ENCODE results near the gene VWC2L. TPM values are rescaled to one million over a fixed set of nuclear protein-coding genes. Genes with fewer than 3 reads are reported as not detected.
A peak's percentile ranks its signal among the peaks of the same experiment; 100 is the strongest.

Gene VWC2L
- total and polyA plus RNA-seq, 2 experiments from 2014 or later, result not detected

GRCh38 chr2:214604861-214605260 is 194.0 kb downstream of the VWC2L start:
- no peak for TF ChIP-seq NANOG (IDR thresholded peaks at IDR 0.05; ENCODE audit: borderline replicate concordance)
- TF ChIP-seq STAT1 (IDR thresholded peaks at IDR 0.05; ENCODE audit: unreplicated experiment), result no peak
- TF ChIP-seq CTCF (conservative IDR thresholded peaks at IDR 0.05; ENCODE audit: low read depth in 2 of 2), result no peak
- TF ChIP-seq JUNB (IDR thresholded peaks at IDR 0.05; ENCODE audit: unreplicated experiment), result no peak
- no peak for TF ChIP-seq REST (IDR thresholded peaks at IDR 0.05; ENCODE audit: unreplicated experiment)
- TF ChIP-seq ZNF114 (CRISPR knock-in tag; IDR thresholded peaks at IDR 0.05), result no peak
- TF ChIP-seq ZNF462 (CRISPR knock-in tag; IDR thresholded peaks at IDR 0.05), result no peak
- no peak for TF ChIP-seq ETS1 (IDR thresholded peaks at IDR 0.05)
- no peaks in the 10 kb centered on the region for H3K27me3 ChIP-seq (ENCODE audit: insufficient read depth)
- no peaks in the 10 kb centered on the region for H4K20me1 ChIP-seq (replicated peaks; ENCODE audit: insufficient read depth)
- H3K36me3 ChIP-seq (ENCODE audit: insufficient read depth), result no peaks in the 10 kb centered on the region
- H3K79me2 ChIP-seq (replicated peaks; ENCODE audit: insufficient read depth), result no peaks in the 10 kb centered on the region
- Mint-ChIP-seq H3K27ac (no peak overlapping the region), H3K4me1 (peaks cover 2% of the 10 kb centered on the region; the same call in 1 of the 3 replicates), H3K9me3 (no peaks in the 10 kb centered on the region), H3K27me3 (ENCODE audit: insufficient read depth, low read depth, poor library complexity) (no peaks in the 10 kb centered on the region), H3K36me3 (ENCODE audit: low read depth) (no peaks in the 10 kb centered on the region), H3K4me3 (no peak overlapping the region)
- H3K4me2 ChIP-seq, result no peak overlapping the region
- peak; percentile 74 for DNase-seq (ENCODE audit: low spot score)
- no peaks in the 10 kb centered on the region for H3K9me2 ChIP-seq (ENCODE audit: insufficient read depth)
- no peak overlapping the region for H2AFZ ChIP-seq
- no peak overlapping the region for H3K27ac ChIP-seq (ENCODE audit: low read depth)
- ATAC-seq, result peak; percentile 45; the same call in 2 of the 3 replicates
- no peak overlapping the region for H3K4me3 ChIP-seq
- no peaks in the 10 kb centered on the region for H3K4me1 ChIP-seq (ENCODE audit: insufficient read depth)
- H3F3A ChIP-seq (replicated peaks; ENCODE audit: low read depth), result no peaks in the 10 kb centered on the region

Measured in GM23338 (cell line).